Mucosa of rectum (tissue), 2 donors: ENCODE data around the gene OR2V1.
"Not testable (repeated sequence)": the region's sequence is repeated elsewhere in the genome, so short reads cannot be mapped to it uniquely, and the experiment has no call there.

ENCODE experiments used
- H3K27ac ChIP-seq, 2 donors: one replicate each; pipeline ENCODE4 v1.7.0; 2013; ENCODE audit warnings: inconsistent platforms in 2 of 2, low read depth in 2 of 2, low read length in 2 of 2
- H3K27me3 ChIP-seq, 2 donors: one replicate each; pipeline ENCODE4 v1.7.0; 2013; ENCODE audit warnings: low read length in 2 of 2; ENCODE audit not compliant: control insufficient read depth in 2 of 2, insufficient read depth in 2 of 2
- H3K36me3 ChIP-seq, 2 donors: one replicate each; pipeline ENCODE4 v1.7.0; 2013; ENCODE audit warnings: low read length in 2 of 2; ENCODE audit not compliant: control insufficient read depth in 2 of 2, insufficient read depth in 2 of 2
- H3K4me1 ChIP-seq, 2 donors: one replicate each; pipeline ENCODE4 v1.7.0; 2013; ENCODE audit warnings: low read length in 2 of 2, mild to moderate bottlenecking in 1 of 2; ENCODE audit not compliant: control insufficient read depth in 2 of 2, insufficient read depth in 2 of 2
- H3K4me3 ChIP-seq, 2 donors: one replicate each; pipeline ENCODE4 v1.7.0; 2013; ENCODE audit warnings: low read length in 2 of 2
- H3K9ac ChIP-seq, 2 donors: one replicate each; pipeline ENCODE4 v1.7.0; 2013; ENCODE audit warnings: low read length in 2 of 2, low read depth in 1 of 2, mild to moderate bottlenecking in 1 of 2
- H3K9me3 ChIP-seq, 2 donors: one replicate each; pipeline ENCODE4 v1.7.0; 2013; ENCODE audit warnings: low read length in 2 of 2; ENCODE audit not compliant: control insufficient read depth in 2 of 2
- donor health status: healthy.
- donor health status: Normal muscosa, but diverticular disease.

OR2V1 gene

GRCh38 chr5:181168595-181169118 lies 37.7 kb upstream of the OR2V1 start:
- peaks cover 58 to 59% of the 10 kb centered on the region in 2 donors for H3K27me3 ChIP-seq

DNA sequence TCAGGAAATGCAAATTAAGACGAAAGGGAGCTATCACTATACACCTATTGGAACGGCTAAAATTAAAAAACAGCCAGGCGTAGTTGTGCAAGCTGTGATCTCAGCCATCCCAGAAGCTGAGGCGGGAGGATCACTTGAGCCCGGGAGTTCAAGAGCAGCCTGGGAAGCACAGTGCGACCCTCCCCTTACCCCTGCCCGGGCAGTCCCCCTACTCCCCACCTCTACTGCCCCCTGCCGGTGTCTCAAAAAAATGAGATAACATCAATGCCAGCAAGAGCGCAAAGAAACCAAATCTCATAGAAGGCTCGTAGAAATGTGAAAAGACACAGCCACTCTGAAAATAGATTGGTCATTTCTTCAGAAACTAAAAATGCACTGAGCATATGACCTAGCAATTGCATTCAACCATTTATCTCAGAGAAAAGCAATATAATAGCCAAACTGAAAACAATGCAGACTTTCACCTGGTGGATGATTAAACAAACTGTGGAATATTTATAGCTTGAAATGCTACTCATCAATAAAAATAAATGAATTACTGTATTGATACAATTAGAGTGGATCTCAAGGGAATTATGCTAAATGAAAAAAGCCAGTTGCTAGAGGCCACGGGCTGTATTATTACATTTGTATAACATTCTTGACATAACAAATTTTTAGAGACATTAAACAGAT lies 37.0 kb upstream of the OR2V1 start:
- H3K4me3 ChIP-seq: no peak overlapping the region

More at GRCh38 chr5:181168595-181169118, 37.7 kb upstream of the OR2V1 start:
- peaks cover 3 to 6% of the 10 kb centered on the region in 2 donors for H3K4me1 ChIP-seq
- no peak overlapping the region for H3K9ac ChIP-seq
- H3K36me3 ChIP-seq: no peaks in the 10 kb centered on the region
- no peak overlapping the region for H3K4me3 ChIP-seq
- H3K9me3 ChIP-seq: no peaks in the 10 kb centered on the region
- H3K27ac ChIP-seq: no peak overlapping the region

DNA sequence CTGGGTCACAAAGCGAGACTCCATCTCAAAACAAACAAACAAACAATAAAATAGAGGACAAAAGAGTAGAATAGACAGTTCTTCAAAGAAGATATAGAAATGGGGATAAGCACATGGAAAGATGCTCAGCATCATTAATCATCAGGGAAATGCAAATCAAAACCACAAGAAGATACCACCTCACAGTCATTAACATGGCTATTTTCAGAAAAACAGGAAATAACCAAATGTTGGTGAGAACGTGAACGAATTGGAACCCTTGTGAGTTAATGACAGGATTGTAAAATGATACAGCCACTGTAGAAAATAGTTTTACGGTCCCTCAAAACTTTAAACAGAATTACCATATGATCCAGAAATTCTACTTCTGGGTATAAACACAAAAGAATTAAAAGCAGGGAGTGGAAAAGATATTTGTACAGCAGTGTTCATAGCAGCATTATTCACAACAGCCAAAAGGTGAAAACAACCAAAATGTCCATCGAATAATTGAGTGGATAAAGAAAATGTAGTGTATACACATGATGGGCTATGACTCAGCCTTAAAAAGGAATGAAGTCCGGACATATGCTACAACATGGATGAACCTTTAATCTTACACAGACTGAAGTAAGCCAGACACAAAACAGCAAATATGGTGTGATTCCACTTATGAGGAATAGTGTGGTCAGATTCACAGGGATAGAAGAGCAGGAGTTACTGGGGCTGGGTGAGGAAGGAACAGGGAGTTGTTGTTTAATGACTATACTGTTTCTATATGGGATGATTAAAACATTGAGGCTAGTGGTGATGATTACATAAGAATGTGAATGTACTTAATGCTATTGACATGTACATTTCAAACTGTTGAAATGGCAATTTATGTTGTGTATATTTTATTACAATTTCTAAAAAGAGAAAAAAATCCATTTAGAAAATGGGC lies 36.1 kb upstream of the OR2V1 start:
- H3K9ac ChIP-seq: no peak overlapping the region
- peaks cover 43 to 55% of the 10 kb centered on the region in 2 donors for H3K27me3 ChIP-seq
- H3K9me3 ChIP-seq: no peaks in the 10 kb centered on the region
- no peak overlapping the region for H3K4me3 ChIP-seq
- no peak overlapping the region for H3K27ac ChIP-seq
- peaks cover 0 to 6% of the 10 kb centered on the region in 2 donors for H3K4me1 ChIP-seq
- H3K36me3 ChIP-seq: no peaks in the 10 kb centered on the region

More for the DNA sequence above, 37.0 kb upstream of the OR2V1 start:
- Histone ChIP-seq H3K9ac (no peak overlapping the region), H3K4me1 (peaks cover 0 to 6% of the 10 kb centered on the region in 2 donors), H3K27me3 (peaks cover 51 to 56% of the 10 kb centered on the region in 2 donors), H3K9me3 (no peaks in the 10 kb centered on the region), H3K36me3 (no peaks in the 10 kb centered on the region), H3K27ac (no peak overlapping the region)

DNA sequence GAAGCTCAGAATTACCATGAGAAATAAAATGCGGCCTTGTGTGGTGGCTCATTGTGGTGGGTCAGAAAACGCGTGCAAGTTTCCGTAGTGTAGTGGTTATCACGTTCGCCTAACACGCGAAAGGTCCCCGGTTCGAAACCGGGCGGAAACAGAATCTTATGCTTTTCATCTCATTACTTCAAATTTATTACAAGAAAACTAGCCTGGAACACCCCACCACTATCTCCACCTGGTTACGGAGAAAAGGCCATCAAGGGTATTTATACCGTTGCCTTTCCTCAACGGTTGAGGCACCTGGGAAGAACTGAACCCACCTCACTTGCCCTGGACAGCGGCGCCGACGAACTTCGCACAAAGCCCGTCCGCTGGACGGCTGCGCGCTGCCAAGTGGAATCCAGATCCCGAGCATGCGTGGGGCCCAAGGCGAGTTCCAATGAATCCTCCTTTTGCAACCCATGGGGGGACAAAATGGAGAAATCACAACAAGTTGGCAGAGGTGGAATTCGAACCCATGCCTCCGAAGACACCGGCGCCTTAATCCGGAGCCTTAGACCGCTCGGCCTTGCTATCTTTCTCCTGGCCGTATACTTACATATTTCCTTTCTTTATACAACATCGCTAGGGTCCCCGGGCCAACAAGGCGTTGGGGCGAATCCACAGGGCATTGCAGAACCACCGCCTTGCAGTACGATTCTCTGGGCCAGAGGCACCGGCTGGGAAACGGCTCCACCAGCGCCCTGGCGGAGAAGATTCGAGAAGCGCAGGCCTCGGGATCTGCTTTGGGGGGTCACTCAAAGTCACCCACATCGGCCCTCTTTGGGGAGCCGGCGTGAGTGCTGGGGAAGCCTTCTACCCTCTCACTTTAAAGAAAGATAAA lies 33.3 kb upstream of the OR2V1 start:
- Histone ChIP-seq H3K27me3 (peaks cover 21 to 30% of the 10 kb centered on the region in 2 donors), H3K9ac (no peak overlapping the region), H3K4me3 (no peak overlapping the region), H3K9me3 (no peaks in the 10 kb centered on the region), H3K27ac (no peak overlapping the region), H3K4me1 (no peaks in the 10 kb centered on the region), H3K36me3 (no peaks in the 10 kb centered on the region)

- Histone ChIP-seq H3K4me1 (no peaks in the 10 kb centered on the region), H3K4me3 (no peak overlapping the region), H3K36me3 (no peaks in the 10 kb centered on the region), H3K27me3 (peaks cover 14 to 23% of the 10 kb centered on the region in 2 donors), H3K9ac (no peak overlapping the region), H3K27ac (no peak overlapping the region), H3K9me3 (no peaks in the 10 kb centered on the region)
These were observed 32.6 kb upstream of the OR2V1 start for GRCh38 chr5:181163487-181164075.

- H3K36me3 ChIP-seq: no peaks in the 10 kb centered on the region
- no peak overlapping the region for H3K27ac ChIP-seq
- peak overlapping the region in 1 of 2 donors; percentile 38 for H3K4me3 ChIP-seq
- no peaks in the 10 kb centered on the region for H3K4me1 ChIP-seq
- H3K9me3 ChIP-seq: no peaks in the 10 kb centered on the region
- peaks cover 0 to 5% of the 10 kb centered on the region in 2 donors for H3K27me3 ChIP-seq
- H3K9ac ChIP-seq: no peak overlapping the region
These were observed 30.7 kb upstream of the OR2V1 start for GRCh38 chr5:181161534-181162175.

GRCh38 chr5:181160755-181161533 lies 30.0 kb upstream of the OR2V1 start:
- H3K36me3 ChIP-seq, H3K27ac ChIP-seq, H3K9ac ChIP-seq, H3K9me3 ChIP-seq, H3K4me1 ChIP-seq, H3K27me3 ChIP-seq: not testable (repeated sequence)
- peak overlapping the region in 1 of 2 donors; percentile 38 for H3K4me3 ChIP-seq

- Histone ChIP-seq H3K4me3 (peak overlapping the region in 1 of 2 donors; percentile 26), H3K9me3 (no peaks in the 10 kb centered on the region), H3K27me3 (peaks cover 0 to 5% of the 10 kb centered on the region in 2 donors), H3K36me3 (no peaks in the 10 kb centered on the region), H3K4me1 (no peaks in the 10 kb centered on the region), H3K27ac (peak overlapping the region in 1 of 2 donors; percentile 54), H3K9ac (no peak overlapping the region)
These were observed 29.3 kb upstream of the OR2V1 start for GRCh38 chr5:181160152-181160754.
